GM18951 (cell line): ENCODE data around the gene MUC5AC.

ENCODE experiments used
- POLR2A ChIP-seq: IDR thresholded peaks from 4 replicates; pipeline ENCODE4 v1.6.1; 2011; ENCODE audit warnings: mild to moderate bottlenecking; ENCODE audit not compliant: insufficient read length, insufficient read depth; ENCODE audit errors: extremely low read depth
- in situ Hi-C: fragments of 300-500 bp; cut with MboI; formaldehyde crosslinking; loops from one replicate; pipeline ENCODE4 v1.12.0; 2022; ENCODE audit warnings: low sequenced_read_pairs, mixed read lengths, inconsistent platforms; ENCODE audit not compliant: unreplicated experiment

MUC5AC gene

DNA sequence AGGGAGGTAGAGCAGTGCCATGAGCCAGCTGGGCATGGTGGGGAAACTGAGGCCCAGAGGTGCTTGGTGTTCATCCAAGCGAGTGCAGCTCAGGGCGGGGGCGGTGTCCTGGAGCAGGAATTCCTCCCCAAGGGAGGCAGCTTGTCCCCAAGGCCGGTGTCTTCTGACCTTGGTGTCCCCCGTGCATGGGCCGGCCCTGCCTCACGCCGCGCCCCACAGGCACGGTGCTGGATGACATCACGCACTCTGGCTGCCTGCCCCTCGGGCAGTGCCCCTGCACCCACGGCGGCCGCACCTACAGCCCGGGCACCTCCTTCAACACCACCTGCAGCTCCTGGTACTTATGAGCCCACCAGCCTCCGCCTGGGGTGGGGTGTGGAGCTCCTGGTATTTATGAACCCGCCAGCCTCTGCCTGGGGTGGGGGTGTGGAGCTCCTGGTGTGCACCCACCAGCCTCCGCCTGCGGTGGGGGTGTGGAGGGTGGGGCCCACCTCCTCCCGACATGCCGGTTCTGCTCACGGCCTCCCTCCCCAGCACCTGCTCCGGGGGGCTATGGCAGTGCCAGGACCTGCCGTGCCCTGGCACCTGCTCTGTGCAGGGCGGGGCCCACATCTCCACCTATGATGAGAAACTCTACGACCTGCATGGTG is 71.8 kb downstream of the MUC5AC start:
- in situ Hi-C loops, result no loop called here
- TF ChIP-seq POLR2A, result no peak

DNA sequence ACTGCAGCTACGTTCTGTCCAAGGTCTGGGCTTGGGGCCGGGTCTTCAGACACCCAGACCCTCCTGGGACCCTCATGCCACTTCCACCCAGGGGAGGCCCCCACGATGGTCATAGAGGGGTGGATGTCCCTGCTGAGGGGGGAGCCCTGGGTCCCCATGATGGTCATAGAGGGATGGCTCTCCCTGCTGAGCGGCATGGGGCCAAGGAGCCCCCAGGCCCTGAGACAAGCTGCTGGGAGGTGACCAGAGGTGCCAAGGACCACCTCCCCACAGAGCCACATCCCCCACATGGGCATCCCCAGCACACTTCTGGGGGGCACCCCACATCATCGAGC is 72.3 kb downstream of the MUC5AC start:
- TF ChIP-seq POLR2A, result no peak
- in situ Hi-C loops, result no loop called here

DNA sequence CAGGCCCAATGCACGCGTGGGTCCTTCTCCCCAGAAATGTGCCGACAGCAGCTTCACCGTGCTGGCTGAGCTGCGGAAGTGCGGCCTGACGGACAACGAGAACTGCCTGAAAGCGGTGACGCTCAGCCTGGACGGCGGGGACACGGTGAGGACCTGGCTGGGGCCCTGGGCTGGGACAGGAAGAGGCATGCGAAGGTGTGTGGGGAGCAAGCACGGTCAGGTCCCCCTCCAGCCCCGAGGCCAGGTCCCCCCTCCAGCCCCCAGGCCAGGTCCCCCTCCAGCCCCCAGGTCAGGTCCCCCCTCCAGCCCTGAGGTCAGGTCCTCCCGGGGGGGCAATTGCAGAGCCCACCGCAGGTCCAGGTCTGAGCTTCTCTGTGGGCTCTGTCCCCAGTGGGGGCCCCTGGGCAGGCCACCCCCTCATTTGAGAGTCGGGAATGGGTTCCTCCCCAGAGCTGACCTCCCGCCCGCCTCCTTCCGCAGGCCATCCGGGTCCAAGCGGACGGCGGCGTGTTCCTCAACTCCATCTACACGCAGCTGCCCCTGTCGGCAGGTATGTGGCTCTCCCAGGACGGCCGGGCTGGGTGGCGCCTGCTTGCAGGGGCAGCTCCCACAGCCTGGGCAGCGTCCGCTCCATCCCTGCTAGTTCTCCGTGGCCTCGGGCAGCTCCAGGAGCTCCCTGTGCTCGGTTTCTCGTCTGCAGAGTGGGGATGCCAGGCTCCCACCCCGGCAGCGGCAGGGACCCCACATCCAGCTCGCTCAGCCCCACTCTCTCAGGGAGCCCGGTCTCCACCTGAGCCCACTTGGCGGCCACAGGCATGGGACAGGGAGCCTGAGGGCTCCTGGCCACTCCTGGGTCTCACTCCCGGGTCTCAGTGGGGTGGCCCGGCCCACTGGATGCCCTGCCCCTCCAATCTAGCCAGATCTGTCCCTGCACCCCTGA is 73.0 kb downstream of the MUC5AC start:
- in situ Hi-C loops, result no loop called here
- no peak for TF ChIP-seq POLR2A

DNA sequence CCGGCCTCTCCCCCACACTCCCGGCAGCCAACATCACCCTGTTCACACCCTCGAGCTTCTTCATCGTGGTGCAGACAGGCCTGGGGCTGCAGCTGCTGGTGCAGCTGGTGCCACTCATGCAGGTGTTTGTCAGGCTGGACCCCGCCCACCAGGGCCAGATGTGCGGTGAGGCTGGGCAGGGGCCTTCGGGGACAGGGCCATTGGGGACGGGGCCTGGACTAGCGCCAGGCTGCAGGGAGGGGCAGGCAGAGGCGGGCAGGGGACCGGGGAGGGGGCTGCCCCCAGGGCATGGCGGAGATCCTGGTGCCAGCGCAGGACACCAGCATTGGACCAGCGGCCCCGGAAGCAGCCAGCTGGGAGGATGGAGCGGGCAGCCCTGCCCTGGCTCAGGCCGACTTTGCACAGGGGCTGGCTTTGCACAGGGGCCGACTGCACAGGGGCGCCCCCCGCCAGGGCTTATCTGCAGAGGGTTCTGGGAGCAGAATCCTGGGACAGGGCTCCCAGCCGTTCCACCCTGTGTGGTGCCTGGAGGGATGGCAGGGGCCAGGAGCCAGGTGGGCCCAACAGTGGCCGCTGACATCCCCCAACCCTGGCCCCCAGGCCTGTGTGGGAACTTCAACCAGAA is 73.8 kb downstream of the MUC5AC start:
- in situ Hi-C loops, result no loop called here
- no peak for TF ChIP-seq POLR2A

DNA sequence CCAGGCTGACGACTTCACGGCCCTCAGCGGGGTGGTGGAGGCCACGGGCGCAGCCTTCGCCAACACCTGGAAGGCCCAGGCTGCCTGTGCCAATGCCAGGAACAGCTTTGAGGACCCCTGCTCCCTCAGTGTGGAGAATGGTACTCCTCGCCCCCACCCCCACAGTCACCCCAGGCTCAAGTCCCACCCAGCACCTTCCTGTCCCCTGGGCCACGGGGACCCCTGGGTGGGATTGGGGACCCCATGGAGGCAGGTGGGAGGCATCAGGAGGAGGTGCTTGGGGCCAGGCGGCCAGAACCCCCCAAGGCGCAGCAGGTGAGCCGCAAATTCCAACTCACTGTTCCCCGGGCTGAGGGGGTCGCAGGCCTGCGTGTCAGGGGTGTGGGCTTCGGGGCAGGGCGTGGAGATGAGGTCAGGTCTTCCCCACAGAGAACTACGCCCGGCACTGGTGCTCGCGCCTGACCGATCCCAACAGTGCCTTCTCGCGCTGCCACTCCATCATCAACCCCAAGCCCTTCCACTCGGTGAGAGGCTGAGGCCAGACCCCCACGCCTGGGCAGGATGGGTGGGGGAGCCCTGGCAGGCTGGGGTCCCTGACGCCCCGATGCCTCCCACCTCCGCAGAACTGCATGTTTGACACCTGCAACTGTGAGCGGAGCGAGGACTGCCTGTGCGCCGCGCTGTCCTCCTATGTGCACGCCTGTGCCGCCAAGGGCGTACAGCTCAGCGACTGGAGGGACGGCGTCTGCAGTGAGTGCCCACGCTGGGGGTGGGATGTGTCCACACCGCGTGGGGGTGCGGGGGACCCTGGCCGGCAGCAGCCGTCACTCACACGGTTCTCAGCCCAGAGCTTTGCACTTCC is 74.5 kb downstream of the MUC5AC start:
- TF ChIP-seq POLR2A, result no peak
- in situ Hi-C loops, result no loop called here

DNA sequence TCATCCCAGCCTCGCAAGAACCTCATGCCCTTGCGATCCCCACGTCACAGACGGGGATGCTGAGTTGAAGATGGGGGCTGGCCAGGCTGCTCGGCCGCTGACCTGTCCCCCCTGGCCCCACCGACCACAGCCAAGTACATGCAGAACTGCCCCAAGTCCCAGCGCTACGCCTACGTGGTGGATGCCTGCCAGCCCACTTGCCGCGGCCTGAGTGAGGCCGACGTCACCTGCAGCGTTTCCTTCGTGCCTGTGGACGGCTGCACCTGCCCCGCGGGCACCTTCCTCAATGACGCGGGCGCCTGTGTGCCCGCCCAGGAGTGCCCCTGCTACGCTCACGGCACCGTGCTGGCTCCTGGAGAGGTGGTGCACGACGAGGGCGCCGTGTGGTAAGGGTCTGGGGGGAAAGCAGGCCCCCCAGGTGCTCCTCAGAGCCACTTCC is 75.1 kb downstream of the MUC5AC start:
- no peak for TF ChIP-seq POLR2A
- in situ Hi-C loops, result no loop called here

DNA sequence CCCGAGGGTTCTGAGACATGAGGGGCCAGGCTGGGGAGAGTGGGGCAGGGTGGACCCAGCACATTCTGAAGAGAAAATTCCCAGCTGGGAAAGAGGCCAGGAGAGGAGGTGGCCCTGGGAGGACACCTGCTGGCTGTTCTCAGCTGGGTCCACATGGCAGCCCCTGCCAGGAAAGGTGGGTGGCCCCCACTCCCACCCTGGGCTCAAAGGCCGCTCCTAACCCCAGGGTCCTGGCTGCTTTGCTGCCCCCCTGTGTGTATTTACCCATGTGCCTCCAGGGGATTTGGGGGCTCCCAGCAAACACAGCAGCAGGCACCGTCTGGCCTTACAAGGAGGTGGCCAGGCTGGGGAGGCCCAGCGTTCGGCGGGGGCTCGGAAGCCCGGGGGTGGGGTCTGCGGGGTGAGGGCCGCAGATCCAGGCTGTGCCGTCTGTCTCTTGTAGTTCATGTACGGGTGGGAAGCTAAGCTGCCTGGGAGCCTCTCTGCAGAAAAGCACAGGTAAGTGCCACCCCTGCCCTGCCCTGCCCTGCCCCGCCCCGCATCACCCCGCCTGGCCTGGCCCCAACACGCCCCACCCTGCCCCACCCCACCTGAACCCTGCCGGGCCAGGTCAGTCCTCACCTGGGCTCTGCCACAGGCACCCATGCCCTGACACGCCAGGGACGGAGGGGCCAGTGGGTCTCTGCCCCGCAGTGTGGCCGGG is 75.7 kb downstream of the MUC5AC start:
- TF ChIP-seq POLR2A, result no peak
- in situ Hi-C loops, result no loop called here

DNA sequence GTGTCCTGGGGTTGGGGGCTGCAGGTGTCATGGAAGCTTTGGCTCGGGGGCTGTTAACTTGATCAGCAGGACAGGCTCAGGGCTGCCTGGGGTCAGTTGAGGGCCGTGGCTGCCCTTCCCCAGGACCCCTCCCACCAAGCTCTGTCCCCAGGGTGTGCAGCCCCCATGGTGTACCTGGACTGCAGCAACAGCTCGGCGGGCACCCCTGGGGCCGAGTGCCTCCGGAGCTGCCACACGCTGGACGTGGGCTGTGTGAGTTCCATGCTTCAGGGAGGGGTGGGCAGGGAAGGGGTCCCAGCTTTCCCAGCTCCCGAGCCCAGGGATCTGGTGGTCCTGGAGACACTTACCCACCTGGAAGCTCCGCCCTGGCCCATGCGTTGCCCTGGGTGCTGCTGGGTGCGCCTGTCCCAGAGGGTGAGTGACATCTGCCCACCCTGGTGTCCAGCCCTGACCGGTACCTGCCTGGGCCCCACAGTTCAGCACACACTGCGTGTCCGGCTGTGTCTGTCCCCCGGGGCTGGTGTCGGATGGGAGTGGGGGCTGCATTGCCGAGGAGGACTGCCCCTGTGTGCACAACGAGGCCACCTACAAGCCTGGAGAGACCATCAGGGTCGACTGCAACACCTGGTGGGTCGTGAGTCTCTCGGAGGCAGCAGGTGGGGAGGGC is 76.4 kb downstream of the MUC5AC start:
- TF ChIP-seq POLR2A, result no peak
- in situ Hi-C loops, result no loop called here

DNA sequence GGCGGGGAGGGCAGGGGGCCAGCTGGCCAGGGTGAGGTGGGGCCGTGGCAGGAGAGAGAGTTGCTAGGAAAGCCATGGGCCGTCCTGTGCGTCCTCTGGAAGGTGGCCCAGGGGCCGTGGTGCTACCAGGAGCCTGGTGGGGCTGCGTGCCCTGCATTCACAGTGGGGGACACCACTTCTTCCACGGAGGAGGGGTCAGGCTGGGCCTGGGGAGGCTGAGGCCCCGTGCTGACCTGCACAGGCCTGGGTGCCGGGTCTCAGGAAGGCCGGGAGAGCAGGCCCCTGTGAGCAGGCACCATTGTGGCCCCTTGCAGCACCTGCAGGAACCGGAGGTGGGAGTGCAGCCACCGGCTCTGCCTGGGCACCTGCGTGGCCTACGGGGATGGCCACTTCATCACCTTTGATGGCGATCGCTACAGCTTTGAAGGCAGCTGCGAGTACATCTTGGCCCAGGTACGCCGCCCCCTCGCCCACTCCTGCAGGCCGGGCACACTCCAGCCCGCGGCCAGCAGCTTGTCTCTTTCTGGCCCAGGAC is 77.1 kb downstream of the MUC5AC start:
- in situ Hi-C loops, result no loop called here
- TF ChIP-seq POLR2A, result no peak

DNA sequence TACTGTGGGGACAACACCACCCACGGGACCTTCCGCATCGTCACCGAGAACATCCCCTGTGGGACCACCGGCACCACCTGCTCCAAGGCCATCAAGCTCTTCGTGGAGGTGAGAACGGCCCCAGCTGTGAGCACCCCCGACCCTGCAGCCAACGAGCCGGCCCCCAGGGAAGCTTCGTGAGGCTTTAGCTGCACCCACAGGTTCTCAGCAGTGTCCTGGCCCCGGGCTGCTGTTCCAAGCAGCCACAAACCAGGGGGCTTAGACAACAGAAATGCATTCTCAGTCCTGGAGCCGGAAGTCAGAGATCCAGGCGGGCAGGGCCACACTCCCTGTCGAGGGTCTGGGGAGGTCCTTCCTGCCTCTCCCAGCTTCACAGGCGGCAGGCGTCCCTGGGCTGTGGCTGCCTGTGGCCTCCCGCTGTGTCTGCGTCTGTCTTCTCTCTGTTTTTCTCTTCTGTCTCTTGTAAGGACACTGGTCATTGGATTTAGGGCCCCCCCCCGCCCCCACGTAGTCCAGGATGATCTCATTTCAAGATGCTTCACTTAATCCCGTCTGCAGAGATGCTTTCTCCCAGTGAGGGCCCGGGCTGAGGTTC is 77.7 kb downstream of the MUC5AC start:
- in situ Hi-C loops, result no loop called here
- no peak for TF ChIP-seq POLR2A

DNA sequence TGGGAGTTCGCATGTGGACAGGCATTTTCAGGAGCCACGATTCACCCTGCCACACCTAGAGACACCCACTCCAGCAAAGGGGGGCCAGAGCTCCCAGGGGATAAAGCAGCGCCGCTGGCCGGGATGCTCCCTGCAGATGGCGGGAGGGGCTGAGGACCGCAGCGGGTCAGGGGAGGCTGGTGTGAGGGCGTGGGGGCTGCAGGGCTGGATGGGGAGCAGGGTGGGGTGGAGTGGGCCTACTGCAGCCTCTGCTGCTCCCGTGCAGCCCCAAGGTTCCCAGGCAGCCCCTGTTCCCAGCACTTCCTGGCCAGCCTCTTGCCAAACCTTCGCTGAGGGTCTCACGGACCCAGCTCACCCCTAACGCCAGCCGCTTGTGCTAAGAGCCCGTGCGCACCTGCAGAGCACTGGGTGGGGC is 78.2 kb downstream of the MUC5AC start:
- in situ Hi-C loops, result no loop called here
- TF ChIP-seq POLR2A, result no peak
